GM19240 (cell line): ENCODE data around the gene PLPP1.

Experiments
- DNase-seq: peaks from one replicate; pipeline ENCODE4 v3.0.0; 2011; ENCODE audit warnings: low spot score; ENCODE audit not compliant: insufficient read length

PLPP1 gene

DNA sequence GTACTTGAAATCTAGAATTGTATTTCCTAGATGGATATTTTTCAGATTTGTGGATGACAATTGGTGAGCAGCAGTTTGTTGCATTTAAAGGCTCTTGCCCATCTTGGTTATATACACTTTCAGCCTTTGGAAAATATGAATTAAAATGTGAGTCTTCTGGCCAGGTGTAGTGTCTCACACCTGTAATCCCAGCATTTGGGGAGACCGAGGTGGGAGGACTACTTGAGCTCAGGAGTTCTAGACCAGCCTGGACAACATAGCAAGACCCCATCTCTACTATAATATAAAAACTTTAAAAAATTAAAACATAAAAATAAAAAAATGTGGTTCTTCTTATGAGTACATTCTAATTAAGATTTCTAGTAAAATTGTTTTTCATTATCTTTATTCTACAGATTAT lies 125.0 kb downstream of the PLPP1 start:
- DNase-seq, result no peak

GRCh38 chr5:55407984-55408383 lies 126.8 kb downstream of the PLPP1 start:
- no peak for DNase-seq

GRCh38 chr5:55407059-55407684 lies 127.6 kb downstream of the PLPP1 start:
- DNase-seq, result no peak

GRCh38 chr5:55406292-55406691 lies 128.5 kb downstream of the PLPP1 start:
- DNase-seq, result no peak

DNA sequence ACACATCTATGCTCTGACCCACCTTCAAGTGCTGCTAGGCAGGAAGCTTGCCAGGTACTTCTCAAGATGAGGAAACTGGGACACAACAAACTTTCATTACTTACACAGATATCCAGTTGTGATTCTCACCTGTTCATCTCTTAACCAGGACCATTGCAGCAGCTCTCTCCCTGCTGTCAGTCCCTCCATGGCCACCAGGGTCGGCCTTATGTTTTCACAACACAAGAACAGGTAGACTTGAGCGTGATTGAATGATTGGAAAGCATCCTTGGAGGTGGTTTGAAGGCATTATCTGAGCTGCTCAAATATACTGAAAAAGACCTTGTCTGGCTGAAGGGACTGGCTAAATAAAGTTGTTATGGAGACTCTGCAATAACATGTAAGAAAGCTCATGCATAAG lies 132.6 kb downstream of the PLPP1 start:
- DNase-seq, result no peak

DNA sequence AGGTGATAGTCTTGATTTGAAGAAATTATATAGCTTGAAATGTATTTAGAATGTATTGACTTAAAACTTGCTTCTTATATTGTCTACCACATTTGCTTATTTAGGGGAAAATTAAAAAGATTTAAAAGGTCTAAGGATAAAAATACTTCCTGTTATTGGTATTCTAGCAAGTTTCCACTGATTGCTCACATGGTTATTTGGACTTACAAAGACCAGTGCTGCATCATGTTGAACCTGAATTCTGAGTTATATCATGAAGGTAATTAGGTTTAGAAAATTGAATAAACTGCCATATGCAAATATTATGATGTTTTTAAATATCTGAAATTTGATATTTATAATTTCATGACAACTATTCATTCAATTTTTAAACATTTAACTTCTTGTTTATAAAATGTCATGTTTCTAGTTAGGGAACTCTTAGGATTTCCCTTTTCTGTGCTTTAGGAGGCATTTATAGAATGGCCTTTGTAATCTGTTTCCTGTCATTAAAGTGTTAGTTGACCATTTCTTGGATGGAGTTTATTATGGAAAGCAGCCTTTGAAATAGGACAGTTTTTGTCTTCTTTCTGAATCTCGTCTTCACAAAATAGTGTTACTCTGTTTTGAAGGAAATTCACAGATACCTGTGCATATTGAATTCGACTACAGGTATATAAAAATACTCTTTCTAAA lies 141.1 kb downstream of the PLPP1 start:
- no peak for DNase-seq

DNA sequence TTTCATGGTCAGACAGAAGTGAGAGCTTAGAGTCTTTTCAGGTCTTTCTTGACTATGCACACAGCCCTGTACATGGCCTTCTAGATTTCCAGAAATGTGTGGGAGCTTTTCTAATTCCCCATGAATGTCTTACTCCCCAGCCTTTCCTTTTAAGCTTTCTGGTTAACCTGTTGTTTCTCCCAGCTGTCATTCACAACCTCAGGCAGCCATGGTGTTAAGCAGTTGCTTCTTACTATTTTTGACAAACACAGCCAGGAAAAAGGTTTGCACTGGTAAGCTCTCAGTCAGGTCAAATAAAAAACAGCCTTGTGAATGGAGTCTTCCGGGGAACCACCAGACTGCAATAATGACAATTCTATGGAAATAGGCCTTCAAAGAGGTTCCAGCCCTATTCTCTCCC lies 142.1 kb downstream of the PLPP1 start:
- no peak for DNase-seq

GRCh38 chr5:55391707-55392106 lies 143.1 kb downstream of the PLPP1 start:
- no peak for DNase-seq

- no peak for DNase-seq
Observed at GRCh38 chr5:55387865-55388264, 146.9 kb downstream of the PLPP1 start.

DNA sequence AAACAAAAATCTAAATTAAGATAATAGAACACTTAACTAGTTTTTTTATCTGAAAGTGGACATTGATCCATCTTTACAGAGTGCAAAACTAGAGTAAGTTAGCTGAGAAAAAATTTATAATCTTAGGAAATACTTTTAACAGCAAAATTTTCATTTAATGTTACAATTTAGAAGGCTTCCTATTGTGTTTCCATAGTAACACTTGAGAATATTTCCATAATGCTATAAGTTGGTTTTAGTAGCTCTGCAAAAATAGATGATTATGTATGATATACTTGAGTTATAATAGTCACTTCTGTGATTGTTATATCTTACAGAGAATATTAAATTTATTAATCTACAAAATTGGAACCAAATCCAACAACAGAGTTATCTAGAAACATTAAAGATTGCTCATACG lies 148.4 kb downstream of the PLPP1 start:
- no peak for DNase-seq

DNA sequence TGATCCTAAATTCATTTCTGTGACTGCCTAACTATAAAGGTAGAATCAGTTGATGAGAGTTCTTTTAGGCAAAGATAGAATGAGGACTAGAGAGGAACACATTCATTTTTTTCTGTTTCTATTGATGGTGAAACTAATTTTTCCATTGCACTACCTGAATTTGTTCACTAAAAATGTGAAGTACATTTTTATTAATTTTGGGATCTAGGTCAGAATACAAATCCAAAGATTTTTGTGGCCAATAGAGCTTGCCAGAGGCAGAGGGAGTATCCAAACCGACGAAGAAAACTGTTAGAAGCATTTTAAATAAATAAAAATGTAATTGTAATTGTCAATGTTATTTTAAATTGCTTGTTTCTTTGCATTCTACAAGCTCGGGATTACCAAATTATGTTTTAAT lies 148.9 kb downstream of the PLPP1 start:
- no peak for DNase-seq

DNA sequence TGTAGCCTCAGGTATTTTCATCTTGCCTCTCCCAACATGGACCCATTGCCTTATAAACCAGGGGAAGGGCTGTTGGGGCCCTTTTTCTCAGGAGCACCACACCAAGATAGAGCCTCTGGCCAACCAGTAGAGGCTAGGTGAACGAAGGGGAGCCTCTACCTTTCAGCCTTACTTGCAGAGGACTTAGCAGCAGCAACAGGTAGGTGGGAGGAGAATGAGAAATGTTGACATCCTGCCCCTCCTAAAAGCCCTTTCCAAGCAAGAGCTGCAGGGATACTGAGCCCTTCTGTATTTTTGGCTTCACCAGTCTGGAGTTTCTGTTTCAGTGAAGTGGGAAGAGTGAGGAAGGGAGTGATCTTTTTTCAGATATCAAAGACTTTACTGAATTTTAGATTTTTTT lies 149.5 kb downstream of the PLPP1 start:
- no peak for DNase-seq

GRCh38 chr5:55384072-55384471 lies 150.7 kb downstream of the PLPP1 start:
- DNase-seq, result no peak

GRCh38 chr5:55383254-55383653 lies 151.5 kb downstream of the PLPP1 start:
- DNase-seq, result no peak

DNA sequence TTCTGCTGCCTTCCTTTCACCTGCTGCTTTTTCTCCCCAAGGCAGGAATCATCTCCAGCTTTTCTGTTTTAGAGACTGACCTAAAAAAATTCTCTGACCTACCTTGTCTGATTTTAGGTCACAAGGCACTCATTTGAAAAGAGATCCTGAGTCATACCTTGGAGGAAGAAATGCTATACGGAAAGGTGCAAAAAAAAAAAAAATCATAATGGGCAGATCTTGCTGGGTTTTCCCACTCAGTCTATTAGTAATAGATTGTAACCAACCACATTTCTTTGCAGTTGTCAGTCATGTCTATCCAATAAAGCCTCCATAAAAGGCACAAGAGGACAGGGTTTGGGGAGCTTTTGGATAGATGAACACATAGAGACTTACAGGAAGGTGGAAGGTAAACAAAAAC lies 157.0 kb downstream of the PLPP1 start:
- no peak for DNase-seq
